T-helper 22 cell (primary cell): ENCODE results near the gene EML6.

Experiments used
- DNase-seq: peaks from one replicate; pipeline ENCODE4 v3.0.0-alpha.2; 2020; ENCODE audit warnings: low read depth

The EML6 gene

DNA sequence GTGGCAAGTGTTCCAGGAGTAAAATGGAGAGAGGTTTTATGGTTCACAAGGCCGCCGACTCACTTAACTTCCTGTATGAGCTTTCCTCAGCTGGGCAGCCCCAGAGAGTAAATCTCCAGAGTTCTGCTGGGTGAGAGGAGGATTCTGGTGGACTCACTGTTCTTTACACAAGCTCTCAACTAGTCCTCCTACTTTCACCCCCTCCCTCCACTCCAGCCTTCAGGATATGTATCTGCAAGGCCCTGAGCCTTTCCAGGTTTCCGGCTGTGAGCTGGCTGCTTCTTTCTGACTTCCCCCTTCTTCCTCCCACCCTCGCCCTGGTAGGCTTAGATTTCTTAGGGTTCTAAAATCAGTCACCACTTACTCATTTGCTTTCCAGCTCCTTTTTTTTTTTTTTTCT, 34.0 kb downstream of the EML6 start:
- DNase-seq: no peak

DNA sequence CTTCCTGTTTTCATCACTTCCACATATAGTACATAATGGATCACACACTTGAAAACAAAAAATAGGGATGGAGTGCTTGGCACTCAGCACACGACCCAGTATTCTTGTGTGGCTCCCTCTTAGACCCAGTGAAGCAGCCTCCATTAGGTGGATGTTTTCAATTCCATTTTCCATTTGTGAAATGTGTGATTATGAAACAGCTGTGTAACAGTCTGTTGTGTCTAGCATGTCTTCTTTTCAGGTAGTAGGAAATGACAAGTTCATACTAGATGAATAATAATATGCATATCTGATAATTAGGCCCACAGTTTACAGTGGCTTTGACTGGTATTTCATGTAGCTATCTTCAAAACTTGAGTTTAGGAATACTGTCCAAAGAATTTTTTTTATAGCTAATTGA, 35.5 kb downstream of the EML6 start:
- no peak for DNase-seq

GRCh38 chr2:54760310-54760709, 36.8 kb downstream of the EML6 start:
- no peak for DNase-seq

DNA sequence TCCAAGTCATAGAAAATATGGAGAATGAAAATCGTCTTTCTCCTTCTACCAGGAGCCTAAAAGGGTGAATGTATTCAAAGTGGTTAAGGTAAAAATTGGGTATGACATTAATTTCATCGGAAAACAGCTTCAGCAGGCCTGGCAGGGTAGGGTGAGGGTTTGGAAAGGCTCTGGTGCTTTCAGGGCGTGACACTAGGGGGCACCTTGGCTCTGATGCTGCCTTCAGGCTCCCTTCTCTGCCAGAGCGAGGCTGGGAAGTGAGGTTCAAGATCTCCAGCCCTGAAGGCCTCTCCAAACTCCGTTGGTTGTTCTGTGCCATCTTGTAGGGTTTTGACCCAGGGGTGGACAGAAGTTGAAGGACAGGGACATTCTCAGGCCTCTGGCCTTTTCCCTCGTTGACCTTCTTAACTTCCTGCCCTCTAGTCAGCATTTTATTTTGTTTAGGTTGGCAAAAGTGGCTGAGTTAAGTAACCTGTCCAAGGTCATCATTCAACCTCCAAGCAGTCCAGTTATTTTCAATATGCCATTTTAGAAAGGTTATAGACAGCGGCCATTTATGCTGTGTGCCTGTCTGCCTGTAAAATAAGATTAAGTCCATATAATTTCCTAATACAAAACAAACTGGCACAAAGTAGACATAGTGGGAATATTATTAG, 40.3 kb downstream of the EML6 start:
- no peak for DNase-seq

DNA sequence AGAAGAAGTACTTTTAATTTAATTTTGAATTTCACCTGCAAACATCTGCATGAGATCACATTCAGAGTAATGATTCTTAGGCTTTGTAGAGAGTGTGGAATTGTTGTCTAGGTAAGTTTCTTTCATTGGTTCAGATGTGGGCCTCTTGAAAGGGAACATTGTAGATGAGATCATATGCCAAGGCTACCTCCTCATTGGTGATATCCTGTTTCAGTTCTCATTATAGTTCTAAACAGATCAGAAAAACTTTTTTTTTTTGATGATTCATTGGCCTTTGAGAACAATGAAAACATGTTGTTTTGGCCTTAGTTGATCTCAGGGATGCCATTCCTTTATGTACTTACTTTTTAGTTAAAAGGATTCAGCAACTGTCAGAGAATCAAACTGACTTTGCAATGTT, 44.5 kb downstream of the EML6 start:
- no peak for DNase-seq

- no peak for DNase-seq
Observed at GRCh38 chr2:54768772-54769428, 45.4 kb downstream of the EML6 start.

DNA sequence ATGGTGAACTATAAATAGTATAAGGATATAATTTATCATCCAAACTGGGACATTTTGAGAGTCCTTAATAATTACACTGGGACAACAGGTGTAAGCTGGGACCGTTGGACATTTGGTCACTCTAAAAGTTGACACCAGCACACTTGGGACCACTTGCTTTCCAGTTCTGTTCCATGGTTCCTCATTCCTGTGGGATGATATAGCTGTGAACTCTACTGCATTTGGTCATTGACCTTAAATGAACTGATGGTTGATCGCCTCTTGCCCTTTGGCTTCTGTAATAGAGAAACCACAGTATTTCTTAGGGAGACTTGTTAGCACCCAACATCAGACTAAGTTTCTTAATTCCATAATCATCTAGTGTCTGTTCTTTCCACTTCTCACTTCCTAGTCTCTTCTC, 46.7 kb downstream of the EML6 start:
- DNase-seq: no peak

DNA sequence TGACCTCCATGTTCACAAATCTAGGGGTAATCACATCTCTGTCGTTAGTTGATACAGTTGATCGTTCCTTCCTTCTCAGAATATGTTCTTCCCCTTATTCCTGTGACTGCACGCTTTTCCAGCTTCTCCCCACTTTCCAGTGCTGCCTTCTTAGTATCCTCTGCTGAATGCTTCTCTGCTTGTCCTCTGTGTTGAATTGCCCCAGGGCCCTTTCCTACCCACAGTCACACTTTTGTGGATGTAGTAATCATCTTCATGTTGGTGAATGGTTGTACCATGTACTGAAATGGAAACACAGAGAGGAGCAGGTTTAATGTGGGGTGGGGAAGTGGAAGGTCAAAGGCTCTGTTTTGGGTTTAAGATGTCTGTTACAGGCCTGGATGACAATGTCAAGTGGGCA, 47.2 kb downstream of the EML6 start:
- DNase-seq: no peak

DNA sequence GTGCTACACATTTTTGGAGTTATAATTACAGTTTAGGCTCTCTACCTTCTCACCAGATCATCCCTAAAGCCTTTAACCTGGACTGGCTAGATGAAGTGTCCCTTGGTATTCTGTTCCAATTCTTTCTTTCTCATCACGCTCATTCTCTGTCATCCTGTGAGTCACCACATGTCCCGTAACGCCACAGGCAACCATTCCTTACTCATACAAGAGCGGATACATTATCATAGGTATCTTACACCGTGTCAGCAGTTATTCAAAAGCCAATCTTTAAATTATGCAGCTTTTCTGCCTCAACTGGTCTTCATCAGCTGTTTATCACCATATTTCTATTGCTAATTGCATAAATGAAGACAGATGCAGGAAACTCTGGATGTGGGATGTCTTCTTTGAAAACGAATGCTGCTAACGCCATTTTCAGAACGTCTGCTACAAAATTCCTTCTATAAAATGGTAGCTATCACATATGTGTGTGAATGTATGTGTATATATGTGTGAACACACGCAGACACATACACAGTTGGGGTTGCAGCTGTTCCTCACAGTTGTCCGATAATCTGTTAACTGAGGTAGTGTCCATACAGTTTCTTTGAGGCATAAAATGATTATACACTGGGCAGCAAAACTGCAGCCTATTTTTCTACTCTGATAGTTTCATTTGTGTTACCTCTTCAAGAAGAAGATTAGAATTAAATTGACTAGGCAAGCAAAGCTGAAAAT, 47.9 kb downstream of the EML6 start:
- no peak for DNase-seq

DNA sequence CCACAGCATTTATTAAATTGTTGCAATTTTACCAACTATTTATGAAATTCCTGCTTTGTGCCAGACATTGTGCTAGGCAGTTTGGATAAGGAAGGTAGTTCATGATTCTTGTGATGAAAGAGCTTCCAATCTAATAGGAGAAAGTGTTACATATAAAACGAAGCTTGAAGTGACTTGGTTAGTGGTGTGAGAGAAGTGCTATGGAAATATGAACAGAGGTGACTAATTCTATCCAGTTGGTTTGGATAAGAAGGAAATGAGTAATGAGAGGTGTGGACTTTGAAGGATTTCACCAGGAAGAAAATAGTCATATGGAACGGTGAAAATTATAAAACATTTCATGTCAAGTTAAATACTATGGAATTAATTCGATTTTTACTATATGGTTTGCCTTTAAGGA, 48.6 kb downstream of the EML6 start:
- DNase-seq: no peak

GRCh38 chr2:54772531-54772930, 49.1 kb downstream of the EML6 start:
- no peak for DNase-seq

DNA sequence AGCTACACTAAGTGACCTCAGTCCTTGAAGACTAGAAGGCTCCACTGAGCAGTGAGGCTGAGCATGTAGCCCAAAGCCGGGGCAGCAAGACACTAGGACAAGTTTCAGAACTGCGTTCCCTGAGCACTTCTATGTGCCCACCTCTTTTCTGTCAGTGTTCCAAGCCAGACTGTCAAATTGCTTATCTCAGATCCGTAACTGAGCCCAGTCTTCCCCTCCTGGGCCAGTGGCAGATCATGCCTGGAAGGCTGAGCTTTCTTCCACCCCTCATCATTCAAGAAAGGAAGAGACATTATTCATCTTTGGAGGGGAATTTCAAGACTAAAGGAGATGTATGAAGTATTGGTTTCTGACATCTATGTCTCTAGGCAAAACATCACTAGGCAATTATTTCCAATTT, 49.8 kb downstream of the EML6 start:
- no peak for DNase-seq

DNA sequence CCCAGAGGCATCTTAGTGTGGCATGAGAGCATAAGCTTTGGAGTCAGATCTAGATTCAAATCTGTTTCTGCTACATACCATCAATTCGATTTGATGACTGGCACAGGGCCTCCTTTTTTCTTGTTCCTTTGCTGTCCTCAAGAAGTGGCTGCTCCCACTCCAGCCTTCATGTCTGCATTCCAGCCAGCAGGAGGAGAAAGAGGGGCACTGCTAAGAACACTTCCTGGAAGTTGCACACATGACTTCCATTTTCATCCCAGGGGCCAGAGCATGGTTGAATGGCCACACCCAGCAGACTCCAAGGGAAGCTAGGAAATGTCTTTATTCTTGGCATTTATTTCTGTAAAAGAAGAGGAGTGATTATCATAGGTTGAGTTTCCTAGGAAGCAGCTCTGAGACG, 50.4 kb downstream of the EML6 start:
- no peak for DNase-seq

- no peak for DNase-seq
Observed at GRCh38 chr2:54775710-54776109, 52.2 kb downstream of the EML6 start.

DNA sequence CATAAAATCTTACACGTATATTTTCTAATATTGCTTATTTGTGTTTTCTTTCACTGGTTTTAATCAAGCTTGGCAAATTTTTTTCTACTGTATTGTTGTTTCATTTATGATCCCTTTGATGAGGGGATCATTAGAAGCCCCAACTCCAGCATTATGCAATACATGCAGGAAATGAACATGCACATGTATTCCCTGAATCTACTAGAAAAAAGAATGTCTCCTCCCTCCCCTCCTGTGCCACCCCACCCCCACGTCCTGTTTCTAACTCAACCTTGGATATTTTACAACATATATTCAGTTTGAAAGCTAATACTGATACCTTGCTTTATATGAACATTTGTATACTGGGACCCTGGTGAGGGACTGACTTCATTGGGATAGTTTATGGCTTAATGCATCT, 53.0 kb downstream of the EML6 start:
- DNase-seq: no peak

DNA sequence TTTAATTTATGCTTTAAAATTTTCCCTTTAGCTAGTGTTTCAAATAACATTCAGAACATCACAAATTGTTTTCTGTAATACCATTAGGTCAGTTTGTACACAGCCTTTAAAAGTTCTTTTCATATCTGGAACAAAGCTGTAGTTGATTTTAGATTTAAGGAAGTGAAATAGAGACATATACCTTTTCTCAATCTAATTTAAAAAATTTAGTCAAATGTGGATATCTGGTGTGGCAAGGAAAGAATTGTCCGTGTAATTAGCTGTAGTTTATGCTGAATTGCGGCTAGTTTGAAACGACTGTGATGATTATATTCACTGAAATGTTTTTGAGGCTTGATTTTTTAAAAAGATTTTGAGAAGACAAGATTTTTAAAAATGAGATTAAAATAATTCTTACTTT, 59.9 kb downstream of the EML6 start:
- DNase-seq: no peak

DNA sequence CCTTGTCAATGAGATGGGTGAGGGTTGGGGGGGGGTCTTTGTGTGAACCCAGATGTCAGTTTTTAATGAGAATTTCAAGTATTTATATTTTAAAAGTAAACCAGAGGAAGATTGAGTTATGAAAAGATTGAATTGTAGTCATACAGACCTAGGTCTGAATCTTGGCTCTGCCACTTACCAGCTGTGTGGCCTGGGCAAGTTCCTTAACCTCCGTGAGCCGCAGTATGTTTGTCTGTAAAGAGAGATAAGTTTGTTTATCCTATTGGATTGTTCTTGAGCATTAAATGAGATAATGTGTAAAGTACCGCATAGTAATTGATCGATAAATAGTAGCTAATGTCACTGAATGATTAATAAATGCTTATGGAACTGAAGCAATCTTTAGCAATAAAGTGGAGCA, 63.8 kb downstream of the EML6 start:
- no peak for DNase-seq

- no peak for DNase-seq
Observed at GRCh38 chr2:54787755-54788366, 64.4 kb downstream of the EML6 start.

GRCh38 chr2:54789878-54790277, 66.4 kb downstream of the EML6 start:
- DNase-seq: no peak

- DNase-seq: no peak
Observed at GRCh38 chr2:54791831-54792230, 68.4 kb downstream of the EML6 start.

DNA sequence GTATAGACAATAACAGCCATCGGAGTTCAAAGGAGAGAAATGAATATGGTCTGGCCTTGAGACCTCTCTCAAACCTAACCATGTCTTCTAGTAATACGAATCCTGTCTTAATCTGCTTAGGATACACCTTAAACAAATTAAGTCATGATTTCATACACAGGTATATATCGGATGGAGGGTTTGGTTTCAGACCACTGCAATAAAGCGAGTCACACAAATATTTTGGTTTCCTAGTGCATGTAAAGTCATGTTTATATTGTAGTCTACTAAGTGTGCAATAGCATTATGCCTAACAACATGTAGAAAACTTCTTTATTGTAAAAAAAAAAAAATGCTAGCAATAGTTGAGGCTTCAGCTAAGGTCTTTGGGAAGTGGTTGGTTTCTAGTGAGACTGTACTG, 73.8 kb downstream of the EML6 start:
- DNase-seq: no peak

DNA sequence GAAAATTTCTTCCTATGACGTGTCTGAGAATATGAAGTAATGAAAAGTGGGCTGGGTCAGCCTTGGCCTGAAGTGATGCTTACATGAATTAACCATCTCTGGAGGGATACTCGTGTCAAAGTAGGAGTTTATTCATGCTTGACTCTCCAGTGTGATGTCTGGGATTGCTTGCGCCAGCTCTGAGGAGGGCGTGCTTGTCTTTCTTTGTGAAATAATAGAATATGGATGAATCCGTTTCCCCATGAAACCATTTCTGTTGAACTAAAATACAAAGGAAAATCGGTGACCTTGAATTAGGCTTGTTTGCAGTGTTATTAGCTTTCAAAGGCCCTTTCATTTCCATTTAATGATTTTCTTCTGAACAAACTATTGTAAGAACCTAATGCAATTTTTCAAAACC, 77.9 kb downstream of the EML6 start:
- DNase-seq: no peak
